ENCODE measurements around the gene DCST1.
A peak's percentile ranks its signal among the peaks of the same experiment; 100 is the strongest.

DCST1 gene

DNA sequence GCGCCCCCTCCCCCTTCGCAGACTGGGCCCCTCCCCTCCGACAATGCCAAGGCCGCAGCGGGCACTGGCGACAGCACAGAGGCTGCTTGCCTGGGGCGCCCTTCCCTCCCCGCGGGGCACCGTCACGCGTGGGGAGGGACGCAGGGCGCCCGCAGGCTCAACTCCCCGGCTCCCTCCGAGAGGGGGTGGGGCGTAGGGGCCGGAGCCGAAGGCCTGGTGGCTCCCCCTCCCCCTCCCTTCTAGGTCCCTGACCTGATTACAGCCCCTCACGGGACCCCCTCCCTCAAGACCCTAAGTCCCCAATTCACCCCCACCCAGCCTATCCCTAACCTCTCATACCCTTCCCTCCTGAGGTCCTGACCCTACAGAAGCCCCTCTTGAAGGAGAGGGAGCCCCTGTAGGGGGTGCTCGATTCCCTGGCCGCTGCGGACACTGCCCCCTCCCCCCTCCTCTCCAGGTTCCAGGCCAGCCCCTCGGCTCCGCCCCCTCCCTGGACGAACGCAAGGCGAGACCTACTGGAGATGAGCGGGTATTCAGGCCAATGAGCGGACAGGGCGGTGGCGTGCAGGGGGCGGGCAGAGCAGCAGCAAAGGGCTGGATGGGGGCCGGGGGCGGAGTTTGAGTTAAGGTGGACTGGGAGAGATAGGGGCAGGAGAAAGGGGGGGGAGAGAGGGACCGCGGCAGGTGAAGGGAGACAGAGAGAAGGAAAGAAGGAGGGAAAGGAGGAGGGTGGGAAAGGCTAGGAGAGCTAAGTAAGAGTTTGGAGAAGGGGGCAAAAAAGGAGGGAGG, 31.8 kb upstream of the DCST1 start:
- peak; percentile 96 for DNase-seq (ENCODE audit: low read depth)

DNA sequence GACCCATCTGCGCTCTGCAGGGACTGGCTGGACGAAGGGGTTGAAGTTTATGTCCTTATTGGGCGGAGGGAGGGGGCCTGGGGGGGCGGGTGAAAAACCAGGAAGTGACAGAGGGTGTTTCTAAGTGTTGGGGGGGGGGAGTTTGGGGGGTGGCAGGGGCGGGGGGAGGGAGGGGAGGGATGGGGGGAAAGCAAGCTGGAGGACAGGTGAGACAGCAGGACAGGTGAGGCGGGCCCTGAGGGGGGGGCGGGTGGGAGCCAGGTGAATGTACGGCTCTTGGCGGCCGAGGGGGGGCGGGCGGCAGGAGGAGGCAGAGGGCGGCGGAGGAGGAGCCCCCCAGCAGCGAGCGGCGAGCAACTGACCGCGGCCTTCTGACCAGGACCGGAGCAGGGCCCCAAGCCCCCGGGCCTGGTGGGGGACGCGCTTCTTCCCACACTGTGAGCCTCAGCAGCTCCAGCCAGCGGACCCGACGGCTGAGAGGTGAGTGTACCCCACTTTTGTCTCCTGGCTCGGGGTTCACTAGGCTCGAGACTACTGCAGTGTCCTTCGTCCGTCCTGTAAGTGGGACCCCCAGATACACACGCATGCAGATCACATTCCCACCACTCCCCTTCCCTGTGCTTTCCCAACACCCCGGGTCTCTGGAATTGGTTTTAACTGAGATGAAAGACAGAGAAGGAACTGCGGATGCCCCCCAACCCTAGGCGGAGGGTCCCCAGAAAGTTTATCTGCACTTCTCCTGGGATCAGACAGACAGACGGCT, 31.0 kb upstream of the DCST1 start, which contains the start of gene ZBTB7B:
Gene ZBTB7B, plus strand, starts transcription at position 339 of the 763 bp plus-strand sequence. CDS start 11,859 bp downstream, outside the sequence.
- no peak for DNase-seq (ENCODE audit: low read depth)

DNA sequence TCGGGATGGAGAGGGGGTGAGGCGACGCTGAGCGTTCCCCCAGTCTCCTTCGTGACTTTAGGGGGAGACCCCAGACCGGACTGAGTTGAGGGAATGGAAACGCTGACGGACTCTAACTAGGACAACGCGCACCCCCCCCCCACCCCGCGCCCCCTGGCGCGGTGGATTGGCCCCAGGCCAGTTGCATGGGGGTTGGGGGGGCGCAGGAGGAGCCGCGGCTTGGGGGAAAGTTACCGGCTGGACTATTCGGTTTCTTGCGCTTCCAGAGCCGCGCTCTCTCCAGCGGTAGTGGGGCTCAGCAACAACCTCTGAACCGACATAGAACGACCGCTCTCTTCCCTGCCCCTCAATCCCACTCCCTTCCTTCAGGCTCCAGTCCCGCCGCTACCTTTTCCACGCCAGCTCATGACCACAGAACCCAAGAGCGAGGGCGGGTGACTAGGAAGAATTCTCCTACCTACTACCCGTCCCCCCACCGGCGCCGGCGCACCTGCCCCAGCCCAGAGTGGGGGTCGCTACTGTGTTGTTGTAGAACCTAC, 30.3 kb upstream of the DCST1 start:
- DNase-seq (ENCODE audit: low read depth) = no peak

DNA sequence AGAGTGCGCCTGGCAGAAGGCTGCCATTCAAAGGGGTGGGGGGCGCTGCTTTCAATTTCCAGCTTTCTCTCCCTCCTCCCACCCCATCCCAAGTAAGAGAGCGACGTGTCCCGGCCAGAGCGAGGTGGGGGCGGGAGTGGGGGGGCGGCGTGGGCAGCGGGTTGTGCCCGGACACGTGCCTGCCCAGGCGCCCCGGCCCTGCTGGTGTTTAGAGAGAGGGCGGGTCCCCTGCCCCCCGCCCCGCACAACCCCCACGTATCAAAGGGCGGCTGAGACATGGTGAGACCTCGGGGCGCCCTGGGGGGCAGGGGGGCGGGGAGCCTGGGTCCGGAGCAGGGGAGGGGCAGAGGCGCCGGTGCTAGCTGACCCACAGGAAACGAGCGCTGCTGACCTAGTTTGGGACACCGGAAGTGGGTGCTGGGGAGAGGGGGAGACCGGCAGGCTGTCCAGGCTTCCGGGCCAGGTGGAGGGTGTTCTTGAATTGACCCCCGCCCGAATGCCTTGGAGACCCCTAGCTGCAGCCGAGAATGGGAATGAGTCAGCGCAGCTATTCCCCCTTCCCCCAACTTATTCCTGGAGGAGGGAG, 29.8 kb upstream of the DCST1 start:
- no peak for DNase-seq (ENCODE audit: low read depth)

DNA sequence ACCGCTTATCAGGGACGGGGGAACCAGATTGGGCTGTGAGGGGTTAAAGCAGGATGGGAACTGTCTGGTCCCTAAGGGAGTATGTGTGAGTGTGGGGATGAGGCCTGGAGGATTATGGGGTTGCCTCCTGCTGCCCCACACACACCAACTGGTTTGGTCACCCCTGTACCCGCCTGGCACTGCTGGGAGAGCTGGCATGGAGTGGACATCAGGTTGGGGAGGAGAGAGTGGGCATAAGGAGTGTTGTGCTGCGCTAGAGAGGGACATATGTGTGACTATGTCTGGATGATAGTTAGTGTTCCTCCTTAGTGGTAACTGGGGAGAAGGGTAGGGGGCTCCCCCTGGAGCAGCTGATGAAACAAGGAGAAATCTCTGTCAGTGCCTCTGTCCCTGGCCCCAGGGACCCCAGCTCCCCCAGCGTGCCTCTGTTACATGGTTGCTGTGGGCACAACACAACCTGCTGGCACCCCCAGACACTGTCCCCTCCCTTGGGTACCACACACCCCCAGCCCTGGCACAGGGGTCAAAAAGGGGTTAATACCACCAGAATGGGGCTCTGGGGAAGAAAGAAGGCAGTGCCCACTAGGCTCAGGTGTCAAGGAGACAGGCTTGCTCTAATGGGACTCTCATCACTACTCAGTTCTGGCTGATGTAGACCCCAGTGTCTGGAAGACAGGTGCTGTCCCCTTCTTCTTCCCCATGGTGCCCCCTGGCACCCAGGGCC, 29.1 kb upstream of the DCST1 start:
- DNase-seq (ENCODE audit: low read depth) = no peak

DNA sequence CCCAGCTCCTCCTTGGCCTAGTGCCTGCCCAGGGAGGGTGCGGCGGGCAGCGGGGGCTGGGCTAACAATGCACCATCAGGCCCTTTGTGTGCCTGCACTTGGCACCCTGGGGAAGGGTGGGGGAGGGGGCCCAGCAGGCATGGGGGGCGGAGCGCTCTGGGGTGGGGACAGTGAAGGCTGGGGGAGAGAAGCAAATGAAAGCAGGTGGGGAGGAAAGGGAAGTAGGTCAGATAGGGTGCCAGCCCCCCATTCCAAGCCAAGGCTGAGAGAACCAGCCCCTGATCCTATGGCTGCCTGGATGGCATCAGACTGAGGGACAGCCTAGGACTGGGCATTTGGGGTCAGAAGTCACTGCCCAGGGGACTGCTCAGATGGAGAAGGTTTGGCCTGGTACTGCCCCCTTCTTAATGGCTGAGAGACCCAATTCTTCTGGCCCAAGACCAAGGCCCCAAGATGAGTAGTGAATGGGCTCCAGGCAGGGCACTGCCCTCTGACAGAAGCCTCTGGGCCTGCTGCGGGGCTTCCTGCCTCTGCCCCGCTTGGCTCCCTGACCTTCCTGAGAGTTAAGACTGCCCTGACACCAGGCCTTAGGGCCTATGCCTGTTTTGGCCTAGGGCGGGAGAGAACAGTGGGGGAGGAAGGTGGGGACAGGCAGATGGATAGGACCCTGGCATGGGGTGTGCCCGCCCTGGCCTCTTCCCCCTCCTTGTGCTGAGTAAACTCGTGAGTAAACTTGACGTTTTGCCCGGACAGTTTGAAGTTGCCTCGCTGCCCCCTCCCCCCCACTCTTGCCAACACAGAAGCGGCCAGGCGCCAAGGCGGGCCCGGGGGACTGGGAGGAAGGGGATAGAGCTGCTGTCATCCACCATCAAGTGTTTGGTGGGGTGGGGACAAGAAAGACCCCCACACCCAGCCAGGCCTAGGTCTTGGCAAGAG, 28.3 kb upstream of the DCST1 start:
- DNase-seq (ENCODE audit: low read depth) = no peak

DNA sequence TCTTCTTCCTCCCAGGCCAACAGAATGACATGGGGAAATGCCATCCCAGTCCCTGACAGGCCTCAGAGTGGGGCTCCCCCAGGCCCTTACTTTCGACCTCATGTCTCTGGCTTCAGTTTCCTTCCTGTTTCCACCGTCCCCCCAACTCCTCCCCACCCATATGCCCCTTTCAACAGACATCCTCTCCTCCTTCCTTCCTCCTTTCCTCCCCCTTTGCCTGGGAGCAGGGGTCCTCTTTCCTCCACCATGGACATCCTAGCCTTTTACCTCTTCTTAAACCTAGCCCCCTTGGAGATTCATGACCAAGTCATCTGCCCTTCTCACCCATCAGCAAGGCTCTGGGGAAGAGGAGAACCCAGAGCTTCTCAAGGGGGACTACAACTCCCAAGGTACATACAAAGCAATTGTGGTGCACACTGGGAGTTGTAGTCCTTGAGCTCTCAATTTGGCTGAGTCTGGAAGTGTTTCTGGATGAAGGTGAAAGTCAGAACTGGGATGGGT, 27.0 kb upstream of the DCST1 start:
- DNase-seq (ENCODE audit: low read depth) = no peak

DNA sequence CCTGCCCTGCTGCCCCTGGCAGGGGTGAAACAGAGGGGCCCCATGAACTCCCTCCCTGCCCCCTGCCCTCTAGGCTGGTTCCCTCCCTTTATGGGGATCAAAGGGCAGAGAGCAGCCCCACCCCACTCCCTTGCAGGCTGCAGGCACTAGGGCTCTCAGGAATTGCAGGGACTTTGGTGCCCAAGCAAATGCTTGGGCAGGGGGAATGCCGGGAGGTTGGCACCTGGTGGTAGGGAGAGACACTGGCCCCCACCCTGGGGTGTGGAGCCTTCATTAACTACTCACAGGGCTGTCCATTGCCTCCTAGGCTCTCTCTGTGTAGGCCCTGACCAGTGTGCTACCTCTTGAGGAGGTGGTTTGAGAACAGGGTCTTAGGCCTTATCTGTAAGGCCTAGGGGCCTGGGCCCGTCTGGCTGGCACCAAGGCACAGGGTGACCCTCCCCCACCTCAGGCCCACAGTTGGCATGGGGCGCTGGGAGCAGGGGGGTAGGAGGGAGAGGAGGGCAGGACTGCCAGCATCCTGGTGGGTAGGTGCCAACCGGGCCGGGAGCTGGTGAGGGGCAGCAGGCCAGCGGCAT, 26.3 kb upstream of the DCST1 start:
- no peak for DNase-seq (ENCODE audit: low read depth)

DNA sequence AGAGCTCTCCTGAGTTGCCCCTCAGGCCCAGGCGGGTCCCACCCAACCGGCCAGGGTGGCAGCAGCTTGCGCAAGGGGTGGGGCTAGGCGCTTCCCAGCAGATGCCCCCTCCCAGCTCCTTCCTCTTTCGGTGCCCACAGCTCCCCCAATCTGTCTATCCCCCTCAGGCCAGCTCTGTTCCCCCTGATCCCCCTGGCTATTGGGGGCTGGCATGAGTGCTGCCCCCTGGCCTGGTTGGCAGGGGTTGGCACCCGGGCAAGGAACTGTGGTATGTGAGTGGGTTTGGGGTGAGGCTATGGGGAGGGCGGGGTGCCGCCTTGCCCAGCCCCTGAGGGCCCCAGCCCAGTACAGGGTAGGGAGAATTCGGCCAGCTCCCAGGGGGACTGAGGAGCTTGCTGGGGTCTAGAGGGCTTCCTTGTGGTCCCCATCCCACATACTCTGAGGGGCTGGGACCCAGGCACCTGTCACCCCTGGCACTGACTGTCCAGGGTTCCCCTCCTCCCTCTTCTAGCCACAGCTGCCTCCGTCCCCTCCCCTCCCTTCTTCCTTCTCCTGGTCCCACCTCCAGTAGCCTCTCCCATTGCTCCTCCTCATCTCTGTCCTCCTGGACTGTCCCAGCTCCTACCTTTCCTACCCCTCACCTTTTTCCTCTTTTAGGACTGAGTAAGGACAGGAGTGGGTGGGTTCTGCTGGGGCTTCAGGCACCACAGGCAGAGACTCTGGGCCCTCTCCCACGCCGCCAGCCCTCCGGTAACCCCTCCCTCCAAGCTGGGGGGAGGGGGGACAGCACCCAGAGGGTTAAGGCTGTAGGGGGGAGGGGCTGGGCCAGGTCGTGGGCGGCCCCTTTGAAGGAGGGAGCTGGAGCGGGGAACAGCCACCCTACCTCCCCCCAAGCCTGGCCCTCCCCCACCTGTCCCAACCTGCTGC, 25.3 kb upstream of the DCST1 start:
- DNase-seq (ENCODE audit: low read depth) = no peak

DNA sequence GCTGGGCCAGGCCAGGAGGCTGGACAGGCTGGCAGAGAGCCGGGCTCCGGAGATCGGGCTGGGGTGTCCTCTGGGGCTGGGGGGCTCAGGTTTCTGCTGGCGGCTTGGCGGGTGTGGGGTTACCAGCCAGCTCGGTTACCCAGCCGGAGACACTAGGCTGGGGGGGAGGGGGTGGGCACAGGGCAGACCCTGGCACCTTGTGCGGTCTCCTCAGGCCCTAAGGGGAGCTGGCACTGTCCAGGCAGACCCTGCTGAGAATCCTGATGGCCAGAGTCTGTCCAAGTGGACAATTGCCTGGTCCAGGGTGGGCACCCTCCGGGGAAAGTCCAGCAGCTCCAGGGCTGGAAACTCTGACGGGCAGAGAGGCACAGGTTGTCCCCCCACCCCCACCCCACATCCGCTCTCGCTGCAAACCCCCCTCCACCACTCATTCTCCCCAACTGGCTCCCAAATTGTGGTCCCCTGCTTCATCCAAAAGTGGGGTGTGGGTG, 24.4 kb upstream of the DCST1 start:
- DNase-seq (ENCODE audit: low read depth) = no peak

DNA sequence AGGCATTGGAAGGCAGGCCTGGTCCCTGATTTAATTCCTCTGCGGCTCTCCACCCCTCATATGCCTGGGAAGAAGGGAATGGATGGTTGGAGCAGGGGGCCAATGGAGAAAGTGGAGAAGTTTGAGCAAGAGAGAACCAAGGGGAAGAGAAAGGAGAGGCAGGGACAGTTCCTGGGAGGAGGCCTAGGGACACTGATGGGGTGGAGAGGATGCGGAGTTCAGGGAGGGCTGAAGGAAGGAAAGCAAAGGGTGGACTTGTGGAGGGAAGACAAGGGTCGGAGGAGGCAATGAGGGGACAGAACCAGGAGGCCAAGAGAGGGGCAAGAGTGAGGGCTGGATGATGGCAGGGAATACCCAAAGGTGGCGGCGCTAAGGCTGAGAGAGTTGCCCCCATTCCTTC, 23.9 kb upstream of the DCST1 start:
- DNase-seq (ENCODE audit: low read depth) = no peak

DNA sequence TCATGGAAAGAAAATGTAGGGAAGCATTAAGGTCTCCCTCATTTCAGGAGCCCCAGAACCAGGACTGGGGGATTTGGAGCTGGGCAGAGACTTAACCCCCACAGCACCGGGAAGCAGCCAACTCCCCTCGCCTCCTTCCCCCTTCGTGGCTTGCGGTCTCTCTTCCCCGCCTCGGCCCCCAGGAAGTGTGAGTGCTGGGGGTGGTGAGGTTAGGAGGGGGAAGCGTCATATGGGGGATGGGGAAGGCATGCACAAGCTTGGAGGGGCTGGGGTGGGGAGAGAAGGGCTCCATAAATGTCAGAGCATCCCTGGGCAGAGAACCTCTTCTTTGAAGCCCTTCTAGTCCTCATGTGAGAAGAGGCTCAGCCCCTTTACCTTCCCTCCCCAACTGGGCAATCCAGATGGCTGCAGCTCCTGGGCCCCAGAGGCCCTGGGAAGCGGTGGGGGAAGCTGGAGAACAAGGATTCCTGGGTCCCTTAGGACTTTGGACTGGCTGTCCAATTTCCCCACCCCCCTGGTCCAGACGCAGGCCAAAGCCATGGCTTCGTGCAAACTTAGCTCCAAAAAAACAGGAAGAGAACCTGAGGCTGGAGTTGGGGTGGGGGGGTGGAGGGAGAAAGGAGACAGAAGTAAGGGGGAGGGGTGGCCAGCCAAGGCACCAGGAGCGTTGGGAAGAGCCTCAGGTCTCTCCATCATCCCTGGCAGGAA, 23.3 kb upstream of the DCST1 start:
- no peak for DNase-seq (ENCODE audit: low read depth)

DNA sequence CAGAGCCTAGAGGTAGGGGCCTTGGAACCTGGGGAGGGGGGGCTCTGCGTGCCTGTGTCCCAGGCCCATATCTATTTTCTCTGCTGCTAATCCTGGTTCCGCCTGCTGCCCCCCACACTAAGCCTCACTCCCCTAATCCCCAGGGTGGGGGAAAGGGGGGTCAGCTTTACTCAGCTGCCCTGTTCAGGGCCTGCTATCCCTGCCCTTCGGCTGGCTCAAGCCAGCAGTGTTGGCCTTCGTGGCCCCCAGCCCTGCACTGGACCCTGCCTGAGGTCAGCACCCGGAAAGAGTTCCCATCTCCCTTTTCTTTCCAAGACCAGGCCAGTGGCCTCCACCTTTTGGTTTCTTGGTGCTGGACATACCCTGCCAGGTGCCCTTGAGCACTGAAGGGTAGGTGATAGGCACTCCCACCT, 22.6 kb upstream of the DCST1 start:
- DNase-seq (ENCODE audit: low read depth) = no peak

DNA sequence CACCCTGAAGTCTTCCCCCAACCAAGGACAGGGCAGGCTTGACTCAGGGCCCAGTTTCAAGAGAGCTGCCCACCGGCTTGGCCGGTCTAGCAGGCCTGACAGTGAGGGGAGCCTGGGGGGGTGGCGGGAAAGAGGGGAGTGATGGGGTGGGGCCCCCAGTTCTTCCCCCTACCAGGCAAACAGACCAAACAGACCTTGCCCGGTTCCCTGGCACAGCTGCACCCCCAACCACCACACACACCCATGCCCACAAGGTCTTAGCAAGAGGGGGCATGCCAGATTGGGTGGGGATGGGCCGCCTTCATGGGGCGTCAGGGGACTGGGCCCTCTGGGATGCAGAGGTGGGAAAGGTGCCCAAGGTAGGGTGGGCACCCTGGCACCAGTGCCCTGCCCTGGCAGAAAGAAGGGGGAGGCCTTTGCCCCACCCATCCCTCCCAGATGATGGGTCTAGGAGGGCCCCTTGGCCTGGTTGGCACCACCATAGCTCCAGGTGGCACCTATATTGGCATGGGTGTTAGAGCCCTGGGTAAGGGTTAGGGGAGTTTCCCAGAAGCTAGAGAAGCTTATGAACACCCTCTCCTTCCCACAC, 22.1 kb upstream of the DCST1 start:
- no peak for DNase-seq (ENCODE audit: low read depth)

DNA sequence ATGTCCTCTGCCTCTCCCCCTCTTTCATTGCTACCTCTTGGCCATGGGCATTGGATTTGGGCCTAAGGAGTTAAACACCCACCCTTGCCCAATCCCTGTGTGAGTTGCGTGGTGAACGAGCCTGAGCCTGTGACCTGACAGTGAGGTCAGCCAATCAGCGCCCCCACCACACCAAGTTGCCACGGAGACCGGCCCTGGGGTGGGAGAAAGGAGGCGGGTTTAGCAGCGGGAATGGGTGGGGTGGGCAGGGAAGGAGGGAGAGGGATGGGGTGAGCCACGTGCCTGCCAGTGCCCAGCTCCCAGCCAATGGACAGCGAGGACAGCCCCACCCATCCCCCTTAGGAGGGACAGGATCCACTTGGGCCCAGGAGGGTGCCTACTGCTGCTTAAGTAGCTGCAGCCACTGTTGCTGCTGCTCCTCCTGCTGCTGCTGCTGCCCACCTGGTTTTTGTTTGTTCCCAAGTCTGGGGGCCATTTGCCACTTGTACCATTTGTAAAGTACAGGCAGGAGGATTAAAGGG, 21.5 kb upstream of the DCST1 start:
- no peak for DNase-seq (ENCODE audit: low read depth)

DNA sequence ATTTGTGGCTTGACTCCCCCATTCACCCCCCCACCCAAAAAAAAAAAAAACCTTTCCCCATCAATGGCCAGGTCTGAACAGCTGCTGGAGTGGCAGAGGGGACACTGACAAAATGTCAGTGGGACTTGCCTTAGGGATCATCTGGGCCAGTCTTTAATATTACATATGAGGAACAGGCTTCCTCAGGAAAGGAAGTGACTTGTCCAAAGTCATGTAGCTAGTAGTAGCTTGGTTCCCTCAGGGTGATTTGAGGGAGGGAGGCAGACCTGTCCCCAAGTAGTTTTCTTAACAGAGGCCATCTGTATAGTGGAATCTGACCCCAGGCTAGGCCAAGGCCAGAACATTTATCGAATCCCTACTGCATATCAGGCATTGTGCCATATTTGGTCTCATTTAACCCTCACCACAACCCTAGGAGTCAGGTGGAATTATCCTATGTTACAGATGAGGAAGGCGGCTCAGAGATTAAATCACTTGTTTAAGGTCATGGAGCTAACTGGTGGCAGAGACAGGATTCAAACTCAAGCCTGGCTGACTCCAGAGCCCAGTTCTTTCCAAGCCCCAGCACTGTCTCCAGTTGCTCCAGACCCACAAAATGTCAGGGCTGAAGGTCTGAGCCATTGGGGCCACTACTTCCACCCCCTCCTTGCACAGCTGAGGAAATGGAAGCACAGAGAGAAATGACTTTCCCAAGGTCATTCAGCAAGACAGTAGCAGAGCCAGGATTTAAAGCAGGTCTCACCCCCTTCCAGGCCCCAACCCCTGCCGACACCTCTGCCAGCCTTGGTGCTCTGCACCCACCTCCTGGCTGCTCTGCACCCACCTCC, 20.6 kb upstream of the DCST1 start:
- no peak for DNase-seq (ENCODE audit: low read depth)

DNA sequence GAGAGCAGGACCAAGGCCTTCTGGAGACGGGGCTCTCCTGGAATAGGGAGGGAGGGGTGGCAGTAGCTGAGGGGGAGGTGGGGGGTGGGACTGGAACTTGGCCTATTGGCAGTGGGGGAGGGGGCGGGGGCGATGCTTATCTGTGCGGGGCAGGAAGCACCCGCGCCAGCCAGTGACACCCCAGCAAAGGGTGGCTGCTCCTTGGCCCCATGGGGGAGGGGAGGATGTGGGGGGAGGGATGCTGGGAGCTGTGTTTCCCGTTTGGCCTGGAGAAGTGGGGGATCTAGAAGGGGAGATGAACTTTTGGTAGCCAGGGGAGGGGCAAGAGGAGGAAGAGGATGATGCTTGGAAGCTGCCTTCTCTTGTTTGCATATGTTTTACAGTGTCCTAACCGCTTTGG, 20.0 kb upstream of the DCST1 start:
- no peak for DNase-seq (ENCODE audit: low read depth)
